ENCODE data around the gene RAB11B.
"Not testable (repeated sequence)": the region's sequence is repeated elsewhere in the genome, so short reads cannot be mapped to it uniquely, and the experiment has no call there.

DNA sequence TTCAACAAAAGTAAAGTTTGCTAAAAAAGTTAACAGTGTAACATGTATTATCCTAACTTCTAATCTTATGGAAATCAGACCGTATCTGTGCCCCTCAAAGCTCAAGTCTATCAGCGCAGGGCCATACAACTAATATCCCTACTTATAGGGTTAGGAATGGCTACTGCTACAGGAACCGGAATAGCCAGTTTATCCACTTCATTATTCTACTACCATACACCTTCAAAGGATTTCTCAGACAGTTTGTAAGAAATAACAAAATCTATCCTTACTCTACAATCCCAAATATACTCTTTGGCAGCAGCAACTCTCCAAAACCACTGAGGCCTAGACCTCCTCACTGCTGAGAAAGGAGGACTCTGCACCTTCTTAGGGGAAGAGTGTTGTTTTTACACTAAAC, 4.6 kb upstream of the RAB11B start:
- TF ChIP-seq POLR2A, POLR2AphosphoS5, CTCF (IDR thresholded peaks at IDR 0.05): not testable (repeated sequence)

All from breast epithelium (tissue), 3 donors.